GM21367 (cell line): Measurements from ENCODE around the gene NOC2L.

Experiments used
- ATAC-seq: cut with Tn5 transposase; IDR thresholded peaks from one replicate; pipeline ENCODE4 v1.9.1; 2021; ENCODE audit not compliant: unreplicated experiment

NOC2L gene

DNA sequence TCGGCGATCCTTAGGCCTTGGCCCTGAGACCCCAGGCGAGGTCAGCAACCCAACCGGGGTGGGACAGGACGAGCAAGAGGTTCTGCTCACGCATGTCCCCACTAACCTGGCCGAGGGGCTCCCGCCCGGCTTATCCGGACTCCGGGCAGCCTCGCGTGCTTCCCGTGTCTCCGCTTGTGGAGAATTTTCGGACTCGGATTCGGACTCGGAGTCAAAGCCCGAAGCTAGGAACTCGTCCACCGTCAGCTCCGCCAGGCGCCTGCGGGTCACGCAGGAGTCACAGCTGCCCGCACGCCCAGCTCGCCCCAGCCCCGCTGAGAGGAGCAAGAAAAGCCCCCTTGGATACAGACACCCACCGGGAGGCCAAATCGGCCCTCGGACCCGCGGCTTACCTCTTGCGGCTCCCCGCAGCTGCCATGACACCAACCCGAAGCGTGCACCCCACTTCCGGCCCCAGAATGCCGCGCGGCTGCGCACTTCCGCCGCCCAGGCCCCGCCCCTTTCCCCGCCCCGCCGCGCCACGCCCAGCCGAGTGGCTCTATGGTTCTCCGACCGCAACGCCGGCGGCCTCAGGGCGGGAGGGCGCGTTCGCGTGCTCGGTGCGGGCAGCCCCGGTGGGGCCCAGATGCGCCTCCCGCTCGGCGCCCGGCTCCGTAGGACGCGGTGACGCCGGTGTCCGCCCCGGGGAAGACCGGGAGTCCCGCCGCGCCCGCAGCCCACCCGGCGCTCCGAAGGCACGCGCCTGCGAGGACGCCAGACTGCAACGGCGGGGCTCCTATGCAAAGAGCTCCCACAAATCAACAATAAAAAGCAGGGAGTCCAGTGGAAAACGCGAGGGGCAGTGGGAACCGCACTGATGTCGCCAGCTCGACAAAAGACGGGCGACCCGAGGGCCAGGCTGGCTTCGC is at the start of gene NOC2L:
TSS of gene NOC2L (minus strand) at position 434 of the 908 bp plus-strand sequence. CDS start at position 418, 16 bp downstream.
- ATAC-seq, result peak; percentile 45

DNA sequence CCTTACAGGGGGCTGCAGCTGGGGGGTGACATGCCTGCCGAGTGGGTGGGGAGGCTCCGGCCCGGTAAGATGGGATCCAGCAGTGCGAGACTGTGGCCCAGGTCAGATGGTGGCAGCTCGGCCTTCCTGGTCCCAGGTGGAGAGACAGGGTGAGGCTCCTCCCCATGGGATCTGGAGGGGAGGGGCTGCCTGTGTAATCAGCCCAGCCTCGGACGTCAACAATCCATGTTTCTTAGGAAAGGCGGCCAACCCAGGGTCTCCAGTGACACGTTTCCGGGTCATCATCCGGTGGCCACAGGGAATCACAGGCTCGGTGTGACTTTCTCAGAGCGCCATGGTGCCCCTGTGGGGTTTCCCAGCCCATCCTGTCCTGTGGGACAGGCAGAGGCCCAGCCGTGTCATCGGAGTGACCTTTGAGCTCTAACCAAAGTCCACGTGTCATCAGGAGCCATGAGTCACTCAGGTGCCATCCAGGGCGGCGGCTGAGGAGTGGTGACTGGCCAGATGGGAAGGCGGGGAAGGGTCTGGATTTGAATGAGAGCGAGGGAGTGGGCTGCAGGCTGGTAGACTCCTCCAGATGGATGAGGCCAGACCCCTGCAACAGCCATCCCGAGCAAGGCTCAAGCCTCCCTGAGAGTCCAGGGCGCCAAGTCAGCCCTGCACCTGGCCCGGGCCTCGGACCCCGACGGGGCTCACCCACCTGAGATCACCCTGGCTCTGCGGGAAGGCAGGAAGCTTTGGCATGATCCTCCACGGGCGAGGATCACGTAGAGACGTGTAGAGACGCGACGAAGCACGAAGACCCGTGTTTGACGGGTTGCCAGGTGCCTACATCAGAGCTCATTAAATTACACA is 47.5 kb upstream of the NOC2L start:
- ATAC-seq, result no peak

DNA sequence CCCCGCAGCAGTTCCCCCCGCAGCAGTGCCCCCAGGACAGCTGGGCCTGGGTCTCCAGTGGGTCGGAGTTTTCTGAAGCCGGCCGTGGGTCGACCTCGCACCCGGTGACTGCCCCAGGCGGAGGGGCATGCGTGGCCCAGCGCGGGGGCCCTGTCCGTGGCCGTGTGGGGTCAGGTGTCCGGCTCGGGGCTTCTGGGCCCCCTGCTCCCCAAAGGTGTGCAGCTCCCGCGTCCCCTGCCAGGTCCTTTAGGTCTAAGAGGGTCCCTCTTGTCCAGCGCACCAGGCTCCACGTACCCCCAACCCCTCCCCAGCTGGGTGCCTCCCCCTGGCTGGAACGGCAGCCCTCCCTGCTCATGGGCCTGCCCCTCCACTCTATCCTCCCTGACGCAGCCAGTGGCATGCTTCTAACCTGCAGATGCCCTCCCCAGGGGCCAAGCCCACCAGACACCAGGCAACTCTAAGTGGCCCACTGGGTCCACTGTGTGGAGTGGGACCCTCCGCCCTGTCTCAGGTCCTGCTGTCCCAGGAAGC is 46.8 kb upstream of the NOC2L start:
- no peak for ATAC-seq

DNA sequence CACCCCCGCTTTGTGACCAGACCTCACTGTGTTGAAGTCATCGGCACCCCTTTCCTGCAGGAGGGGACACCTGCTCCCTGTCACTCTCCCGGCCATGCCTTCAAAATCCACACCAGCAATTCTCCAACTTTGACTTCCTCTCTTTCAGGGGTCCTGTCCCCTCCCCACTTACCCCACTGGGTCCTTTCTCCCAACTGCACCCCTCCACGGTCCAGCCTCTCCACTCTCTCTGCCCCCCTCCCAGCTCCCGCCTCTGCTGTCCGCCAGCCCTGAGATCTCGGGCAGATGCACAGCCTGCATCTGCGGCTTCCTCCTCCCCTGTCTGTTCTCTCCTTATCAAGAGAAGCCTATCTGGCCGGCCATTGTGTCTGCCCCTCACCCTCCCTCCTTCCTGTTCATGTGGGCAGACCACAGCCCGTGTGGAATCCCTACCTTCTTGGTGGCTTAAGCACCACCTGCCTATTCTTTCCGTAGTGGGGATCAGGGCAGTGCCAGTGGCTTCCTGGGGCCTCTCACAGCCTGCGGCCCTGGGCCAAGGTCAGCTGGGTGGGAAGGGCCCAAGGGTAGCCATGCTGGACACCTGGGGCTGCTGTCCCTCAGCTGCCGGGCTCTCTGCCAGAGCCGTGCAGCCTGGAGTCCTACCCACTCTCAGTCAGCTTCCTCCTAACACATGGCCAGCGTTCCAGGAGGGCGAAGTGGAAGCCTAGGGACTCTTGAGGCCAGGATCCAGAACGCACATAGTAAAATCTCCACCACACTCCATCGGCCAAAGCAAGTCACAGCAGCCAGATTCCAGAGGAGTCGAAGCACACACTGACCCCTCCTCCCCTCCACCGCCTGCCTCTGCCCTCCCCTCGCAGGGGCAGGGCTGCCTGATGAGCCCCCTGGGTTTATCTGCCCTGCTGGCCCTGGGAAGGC is 46.0 kb upstream of the NOC2L start:
- no peak for ATAC-seq

DNA sequence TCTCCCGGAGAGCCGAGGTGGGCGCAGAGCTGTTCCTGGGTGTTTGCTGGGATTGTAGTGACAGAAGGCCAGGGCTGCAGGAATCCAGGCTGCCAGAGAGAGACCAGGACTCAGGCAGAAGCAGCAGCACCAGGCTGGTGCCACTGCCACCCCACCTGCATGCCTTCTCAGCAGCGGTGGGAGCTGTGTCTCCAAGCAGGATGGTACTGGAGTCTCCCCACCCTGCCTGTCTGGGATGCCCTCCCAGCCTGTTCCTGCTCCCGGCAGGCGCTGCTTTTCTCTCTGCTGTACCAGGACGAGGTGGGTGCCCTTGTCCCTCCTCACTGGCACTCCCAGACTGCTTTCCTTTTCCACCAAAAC is 45.3 kb upstream of the NOC2L start:
- ATAC-seq, result no peak

DNA sequence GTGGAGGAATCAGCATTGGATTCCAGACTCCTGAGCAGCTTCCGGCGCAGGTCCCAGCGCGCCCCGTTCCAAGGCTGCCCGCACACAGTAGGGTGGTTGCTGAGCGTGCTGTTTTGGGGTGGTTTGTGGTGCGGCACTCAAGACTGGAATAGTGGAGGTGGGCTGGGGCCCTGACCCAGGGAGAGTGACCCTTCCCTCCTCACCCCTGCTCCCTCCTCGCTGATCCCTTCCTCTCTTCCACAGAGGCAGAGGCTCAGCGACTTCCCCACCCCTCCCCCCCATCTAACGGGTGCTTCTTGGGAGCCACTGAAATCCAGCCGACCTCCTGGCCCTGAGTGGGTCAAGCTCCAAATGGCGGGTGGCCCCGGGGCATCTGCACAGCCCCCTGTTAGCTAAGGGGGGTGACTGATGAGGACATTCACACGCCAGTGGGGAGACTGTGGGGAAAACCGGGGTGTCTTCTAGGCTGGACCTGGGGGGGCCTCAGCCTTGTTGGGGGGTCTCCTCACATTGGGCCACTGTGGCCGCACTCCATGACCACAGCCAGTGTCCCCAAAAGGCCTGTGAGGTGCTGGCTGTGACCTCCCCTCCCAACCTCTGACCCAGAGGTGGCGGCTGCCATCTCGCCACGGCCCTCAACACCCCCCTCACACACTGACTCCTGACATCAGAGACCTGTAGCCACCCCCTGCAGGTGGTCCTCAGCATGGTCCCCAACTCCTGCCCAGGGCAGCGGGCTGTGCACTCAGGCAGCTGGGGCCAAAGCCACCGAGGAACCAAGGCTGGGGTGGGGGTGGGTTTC is 44.8 kb upstream of the NOC2L start:
- ATAC-seq, result no peak

DNA sequence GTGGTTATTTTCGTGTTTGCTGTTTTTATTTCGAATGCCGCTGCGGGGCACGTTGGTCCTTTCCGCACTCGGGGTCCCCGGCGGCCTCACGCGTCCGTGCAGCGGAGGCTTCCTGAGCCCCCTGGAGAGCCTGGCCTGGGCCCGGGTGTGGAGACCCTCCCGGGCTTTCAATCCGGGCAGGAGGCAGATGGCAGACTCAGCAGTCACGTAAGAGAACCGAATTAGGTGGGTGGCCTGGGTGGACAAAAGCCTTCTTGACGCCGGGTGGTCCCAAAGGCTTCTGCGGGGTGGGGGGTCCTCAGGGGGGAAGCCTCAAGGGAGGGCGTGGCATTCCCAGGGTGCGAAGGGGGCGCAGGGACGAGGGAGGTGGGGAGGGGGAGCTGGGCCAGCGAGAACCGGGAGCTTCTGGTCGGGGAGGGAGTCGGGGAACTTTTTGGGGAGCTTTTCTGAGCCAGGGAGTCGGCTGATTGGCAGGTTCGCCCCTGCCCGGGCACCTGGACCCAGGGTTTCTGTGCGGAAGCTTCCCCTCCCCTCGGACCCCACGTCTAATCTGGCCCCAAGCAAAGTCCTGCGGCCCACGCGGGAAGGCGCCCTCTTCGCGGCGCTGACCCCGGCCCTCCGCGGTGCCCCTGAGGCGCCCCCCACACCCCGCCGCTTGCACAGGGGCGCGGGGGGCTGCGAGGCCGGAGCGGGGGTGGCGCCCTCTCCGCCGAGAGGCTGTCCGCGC is 42.2 kb upstream of the NOC2L start:
- no peak for ATAC-seq

DNA sequence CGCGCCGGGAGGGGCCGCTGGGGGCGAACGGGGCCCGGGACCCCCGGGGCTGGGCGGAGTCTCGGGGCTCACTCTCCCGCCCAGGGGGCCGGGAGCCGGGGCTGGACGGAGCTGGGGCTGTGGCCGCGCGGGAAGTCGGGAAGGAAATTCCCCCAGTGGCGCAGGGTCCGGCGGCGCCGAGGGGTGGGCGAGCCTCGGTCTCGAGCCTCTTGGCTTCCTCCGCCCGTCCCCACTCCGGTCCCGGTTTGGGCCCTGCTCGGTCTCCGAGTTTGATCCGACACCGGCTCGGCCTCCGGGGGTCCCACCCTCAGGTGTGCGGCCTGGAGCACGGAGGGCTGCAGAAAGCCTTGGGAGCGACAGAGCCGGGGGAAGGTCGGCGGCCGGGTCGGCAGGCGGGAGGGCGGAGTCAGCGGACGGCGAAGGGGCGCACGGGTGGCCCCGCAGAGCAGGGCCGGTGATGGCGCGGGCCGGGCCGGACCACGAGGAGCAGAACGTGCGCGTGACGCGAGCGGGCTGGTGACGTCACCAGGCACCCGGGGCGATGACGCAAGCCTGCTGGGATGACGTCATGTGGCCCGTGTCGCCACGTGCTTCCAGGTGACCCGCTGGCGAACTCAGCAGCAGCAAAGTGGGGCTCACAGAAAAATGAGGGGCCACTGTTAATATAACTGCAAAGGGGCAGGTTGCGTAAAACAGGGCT is 41.5 kb upstream of the NOC2L start:
- ATAC-seq, result no peak

DNA sequence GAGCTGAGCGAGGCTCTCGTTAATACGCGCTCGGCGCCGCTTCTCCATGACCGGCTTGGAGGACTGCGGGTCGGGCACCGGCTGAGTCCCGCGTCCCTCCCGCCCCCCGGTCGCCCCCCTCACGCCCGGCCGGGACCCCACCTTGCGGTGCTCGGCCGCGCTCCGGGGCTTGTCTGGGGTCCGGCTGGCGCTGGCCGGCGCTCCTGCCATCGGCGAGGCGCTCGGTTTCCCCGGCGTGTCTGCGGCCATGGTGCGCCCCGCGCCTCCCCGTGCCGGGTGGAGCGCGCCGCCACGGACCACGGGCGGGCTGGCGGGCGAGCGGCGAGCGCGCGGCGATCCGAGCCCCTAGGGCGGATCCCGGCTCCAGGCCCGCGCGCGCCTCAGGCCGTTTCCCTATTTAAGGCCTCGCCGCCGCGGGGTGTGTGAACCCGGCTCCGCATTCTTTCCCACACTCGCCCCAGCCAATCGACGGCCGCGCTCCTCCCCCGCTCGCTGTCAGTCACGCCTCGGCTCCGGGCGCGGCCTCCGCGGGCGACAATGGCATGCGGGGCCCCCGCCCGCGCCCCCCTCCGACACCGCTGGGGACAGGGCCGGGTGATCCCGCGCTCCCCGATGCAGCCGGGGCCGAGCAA is 40.8 kb upstream of the NOC2L start, which contains the start of gene HES4:
TSS of gene HES4 (minus strand) at position 373 of the 632 bp plus-strand sequence. CDS start at position 249, 124 bp downstream.
- no peak for ATAC-seq

DNA sequence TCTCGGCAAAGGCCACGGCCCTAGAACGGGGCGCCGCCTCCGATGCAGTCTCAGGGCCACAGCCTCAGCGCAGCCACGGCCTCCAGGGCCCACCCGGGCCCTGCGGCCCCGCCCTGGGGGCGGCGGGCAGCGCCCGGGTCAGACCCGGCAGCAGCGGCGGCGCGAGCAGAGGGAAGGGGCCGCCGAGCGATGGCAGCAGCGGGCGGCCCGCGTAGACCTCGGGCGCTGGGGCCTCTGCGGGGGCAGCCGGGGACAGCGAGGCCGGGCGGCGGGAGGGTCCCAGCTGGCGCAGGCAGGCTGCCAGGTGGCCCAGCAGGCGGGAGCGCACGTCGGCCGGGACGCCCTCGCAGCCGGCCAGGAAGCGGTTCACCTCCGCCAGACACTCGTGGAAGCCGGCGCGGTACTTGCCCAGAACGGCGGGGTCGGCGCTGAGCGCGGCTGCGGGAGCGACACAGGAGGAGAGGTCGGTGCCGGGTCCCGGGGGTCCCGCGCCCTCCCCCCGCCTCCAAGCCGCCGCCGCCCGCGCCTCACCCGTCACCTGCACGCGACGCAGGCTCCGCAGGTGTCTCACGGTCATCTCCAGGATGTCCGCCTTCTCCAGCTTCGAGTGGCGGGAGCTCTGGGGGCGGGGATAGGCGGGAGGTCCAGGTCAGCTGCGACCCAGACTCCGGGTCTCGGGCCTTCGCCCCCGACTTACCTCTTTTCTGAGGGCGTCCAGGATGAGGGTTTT is 40.1 kb upstream of the NOC2L start:
- no peak for ATAC-seq

DNA sequence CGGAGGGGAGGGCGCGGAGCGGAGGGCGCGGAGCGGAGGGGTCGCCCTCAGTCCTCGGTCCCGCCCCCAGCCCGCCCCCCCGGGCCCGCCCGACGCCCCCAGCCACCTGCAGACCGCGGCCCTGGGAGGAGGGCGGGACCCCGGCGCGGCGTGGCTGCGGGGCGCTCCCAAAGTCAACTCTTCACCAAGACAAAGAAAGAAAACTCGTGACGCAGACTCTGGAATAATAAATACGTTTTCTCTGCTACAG is 39.6 kb upstream of the NOC2L start:
- ATAC-seq, result no peak

DNA sequence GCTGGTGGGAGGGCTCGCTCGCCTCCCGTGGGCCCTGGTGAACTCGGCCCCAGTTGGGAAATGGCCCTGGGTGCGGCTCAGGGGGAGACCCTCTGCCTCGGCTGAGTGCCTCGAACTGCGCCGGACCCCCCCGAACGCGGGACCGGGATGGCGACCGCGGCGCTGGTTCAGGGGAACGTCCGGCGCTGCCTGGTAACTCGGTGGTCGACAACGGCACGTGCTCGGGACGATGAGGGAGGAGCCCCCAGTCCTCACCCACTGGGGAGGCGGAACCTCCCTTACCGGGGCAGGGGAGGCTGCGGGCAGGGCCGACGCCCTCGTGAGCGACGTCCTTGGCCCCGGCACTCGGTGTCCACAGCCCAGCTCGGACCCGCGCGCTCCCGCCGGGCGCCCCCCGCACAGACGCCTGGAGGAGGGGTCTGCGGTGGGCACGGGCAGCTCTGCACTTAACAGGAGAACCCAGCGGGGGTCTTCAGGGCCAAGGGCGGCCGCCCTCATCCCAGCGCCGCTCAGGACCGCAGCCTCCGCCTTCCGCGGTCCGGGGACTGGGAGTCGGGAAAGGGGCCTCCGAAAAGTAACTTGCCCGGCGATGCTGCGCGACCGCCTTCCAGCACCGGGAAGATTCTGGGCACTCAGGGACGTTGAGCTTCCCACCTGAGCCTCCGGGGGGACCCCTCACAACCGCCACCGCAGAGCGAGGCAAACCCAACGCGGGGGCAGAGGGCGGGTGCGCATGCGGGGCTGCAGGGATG is 39.1 kb upstream of the NOC2L start:
- no peak for ATAC-seq

DNA sequence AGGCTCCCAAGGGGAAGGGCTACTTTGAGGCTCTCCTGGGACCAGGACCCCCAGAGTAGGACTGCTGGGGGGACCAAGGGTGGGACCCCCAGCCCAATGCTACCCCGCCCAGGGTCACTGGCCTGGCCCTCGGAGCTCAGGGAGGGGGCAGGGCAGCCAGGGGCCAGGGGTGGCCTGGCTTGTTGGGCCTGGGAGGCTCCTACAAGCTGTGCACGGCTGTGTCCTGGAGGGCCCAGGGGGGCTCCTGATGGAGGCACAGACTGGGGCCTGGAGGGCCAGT is 38.6 kb upstream of the NOC2L start:
- ATAC-seq, result no peak

DNA sequence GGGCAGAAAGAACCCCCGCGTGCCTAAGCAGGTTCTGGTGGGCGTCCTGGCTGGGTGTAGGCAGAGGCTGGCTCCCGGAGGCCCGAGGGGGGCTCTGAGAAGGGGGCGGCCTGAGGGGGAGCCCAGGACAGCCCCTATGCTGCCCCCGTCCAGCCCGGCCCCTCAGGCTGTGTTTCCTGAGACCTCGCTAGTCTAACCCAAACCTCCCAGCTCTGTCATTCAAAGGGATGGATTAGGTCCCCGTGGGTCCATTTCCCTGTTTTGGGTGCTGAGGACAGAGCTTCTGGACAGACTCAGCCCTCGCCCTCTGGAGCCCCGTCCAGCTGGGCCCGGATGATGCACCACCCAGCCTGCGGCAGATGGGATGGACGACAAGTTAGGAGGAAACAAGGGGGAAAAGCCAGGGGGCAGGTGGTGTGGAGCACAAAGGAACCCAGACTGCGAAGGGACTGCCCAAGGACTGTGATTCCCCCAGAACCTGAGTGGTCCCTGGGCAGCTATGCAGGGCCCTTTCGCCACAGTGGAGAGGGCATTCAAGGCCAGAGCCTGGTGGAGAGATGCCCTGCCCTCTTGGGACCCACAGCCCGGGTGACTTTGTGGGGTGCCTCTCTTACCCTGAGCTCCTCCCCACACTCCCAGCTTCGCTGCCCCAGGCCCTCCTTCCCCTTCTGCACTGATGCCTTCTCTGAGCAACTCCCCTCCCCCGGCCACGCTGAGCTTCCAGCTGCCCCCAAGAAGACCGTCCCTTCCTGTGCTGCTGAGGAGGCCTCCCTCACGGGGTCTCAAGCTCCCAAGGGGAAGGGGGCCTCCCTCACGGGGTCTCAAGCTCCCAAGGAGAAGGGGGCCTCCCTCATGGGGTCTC is 38.0 kb upstream of the NOC2L start:
- no peak for ATAC-seq

DNA sequence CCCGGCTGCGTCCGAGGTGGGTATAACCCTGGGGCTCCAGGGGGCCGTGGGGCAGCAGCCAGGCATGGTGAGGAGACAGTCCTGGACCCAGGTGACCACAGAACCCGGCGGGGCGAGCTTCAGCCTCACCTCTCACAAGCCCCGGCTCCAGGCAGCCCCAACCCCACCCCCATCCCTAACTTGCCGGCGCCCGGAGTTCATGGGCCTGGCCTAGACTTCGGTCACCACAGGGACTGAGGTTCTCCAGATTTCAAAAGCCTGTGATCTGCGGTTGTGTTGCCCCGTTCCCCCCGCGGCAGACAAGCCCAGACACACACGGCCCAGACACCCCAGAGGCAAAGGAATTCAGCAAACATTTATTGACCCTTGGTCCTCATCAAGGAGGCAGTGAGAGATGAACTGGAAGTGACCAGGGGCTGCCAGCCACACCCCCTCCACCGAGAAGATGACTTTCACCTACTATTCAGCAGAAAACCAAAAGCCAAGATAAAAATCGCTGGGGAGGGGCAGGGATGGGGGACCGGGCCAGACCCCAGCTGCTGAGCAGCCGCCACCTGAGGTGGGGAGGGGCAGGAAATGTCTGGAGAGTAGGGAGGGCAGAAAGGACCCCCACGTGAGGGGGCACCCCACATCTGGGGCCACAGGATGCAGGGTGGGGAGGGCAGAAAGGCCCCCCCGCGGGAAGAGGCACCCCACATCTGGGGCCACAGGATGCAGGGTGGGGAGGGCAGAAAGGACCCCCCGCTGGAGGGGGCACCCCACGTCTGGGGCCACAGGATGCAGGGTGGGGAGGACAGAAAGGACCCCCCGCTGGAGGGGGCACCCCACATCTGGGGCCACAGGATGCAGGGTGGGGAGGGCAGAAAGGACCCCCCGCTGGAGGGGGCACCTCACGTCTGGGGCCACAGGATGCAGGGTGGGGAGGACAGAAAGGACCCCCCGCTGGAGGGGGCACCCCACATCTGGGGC is 36.9 kb upstream of the NOC2L start:
- ATAC-seq, result no peak
